NCI-H1092 (cell line): ENCODE measurements around the gene KDM6A.
"Not testable (repeated sequence)": the region's sequence is repeated elsewhere in the genome, so short reads cannot be mapped to it uniquely, and the experiment has no call there.

Experiments used
- DNase-seq: peaks from one replicate; lab custom pipeline; 2025; lab: John Stamatoyannopoulos, UW

Gene KDM6A

DNA sequence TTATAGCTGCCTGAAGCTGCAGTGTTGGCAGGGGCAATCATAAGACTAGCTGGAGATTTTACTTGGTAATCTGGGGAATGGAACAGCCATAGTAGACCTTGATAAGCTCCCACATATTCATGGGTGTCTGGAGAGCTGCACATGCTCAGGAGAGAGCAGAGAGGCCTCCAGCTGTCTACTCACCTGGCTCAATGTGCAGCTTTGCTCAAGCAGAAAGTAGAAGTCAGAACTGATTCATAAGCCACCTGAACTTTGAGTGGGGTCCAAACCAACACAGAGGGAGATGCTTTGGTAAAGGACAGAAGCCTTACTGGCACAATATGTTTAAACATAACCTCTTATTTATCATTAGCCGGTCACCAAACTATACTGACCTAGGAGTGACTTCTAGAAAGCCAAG is 54.4 kb downstream of the KDM6A start:
- DNase-seq: no peak

DNA sequence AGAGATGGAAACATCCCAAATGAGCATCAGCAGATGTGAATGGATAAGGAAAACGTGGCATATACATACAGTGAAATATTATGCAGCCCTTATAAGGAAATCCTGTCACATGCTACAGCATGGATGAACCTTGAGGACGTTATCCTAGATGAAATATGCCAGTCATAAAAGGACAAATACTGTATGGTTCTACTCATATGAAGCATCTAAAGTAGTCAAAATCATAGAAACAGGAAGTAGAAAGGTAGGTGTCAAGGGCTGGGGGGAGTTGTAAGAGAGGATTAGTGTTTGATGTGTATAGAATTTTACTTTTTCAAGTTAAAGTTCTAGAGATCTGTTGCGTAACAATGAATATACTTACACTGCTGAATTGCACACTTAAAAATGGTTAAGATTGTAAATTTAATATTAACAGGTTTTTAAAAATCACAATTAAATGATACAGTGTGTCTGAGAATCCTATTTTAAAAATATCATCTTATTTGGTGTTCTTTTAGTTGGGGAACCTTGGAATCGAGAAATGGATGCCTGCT is 58.5 kb downstream of the KDM6A start:
- no peak for DNase-seq

DNA sequence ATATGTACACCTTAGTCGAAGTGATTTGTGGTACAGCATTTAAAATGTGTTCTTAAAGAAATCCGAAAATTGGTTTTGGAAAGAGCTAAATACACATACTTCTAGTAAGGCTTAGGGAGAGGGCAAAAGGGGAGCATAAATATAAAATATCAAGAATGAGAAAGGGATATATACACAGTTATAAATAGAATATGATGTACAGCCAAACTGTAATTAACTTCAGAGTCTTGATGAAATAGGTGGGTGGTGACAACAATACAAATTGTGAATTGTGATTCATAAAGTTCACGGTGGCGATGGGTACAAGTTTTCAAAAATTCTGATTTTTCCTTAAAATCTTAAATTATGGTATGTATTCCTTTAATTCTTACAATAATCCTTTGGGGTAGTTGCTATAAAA is 62.2 kb downstream of the KDM6A start:
- no peak for DNase-seq

- DNase-seq: no peak
Observed at GRCh38 chrX:44935640-44936039, 62.7 kb downstream of the KDM6A start.

GRCh38 chrX:44937606-44938005 is 64.6 kb downstream of the KDM6A start:
- DNase-seq: no peak

- DNase-seq: no peak
Observed at GRCh38 chrX:44938111-44938510, 65.1 kb downstream of the KDM6A start.

- not testable (repeated sequence) for DNase-seq
Observed at GRCh38 chrX:44940541-44940940, 67.6 kb downstream of the KDM6A start.

DNA sequence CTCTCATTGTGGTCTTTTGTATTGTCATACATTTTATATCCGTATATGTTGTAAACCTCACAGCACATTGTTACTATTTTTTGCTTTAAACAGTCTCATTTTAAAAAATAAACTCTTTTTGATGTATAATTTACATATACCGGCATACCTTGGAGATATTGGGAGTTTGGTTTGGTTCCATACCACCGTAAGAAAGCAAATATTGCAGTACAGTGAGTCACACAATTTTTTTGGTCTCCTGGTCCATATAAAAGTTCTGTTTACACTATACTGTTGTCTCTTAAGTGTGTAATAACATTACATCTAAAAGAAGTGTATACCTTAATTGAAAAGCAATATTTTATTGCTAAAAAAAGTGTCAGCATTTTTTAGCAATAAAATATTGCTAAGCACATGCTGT is 70.0 kb downstream of the KDM6A start:
- no peak for DNase-seq

DNA sequence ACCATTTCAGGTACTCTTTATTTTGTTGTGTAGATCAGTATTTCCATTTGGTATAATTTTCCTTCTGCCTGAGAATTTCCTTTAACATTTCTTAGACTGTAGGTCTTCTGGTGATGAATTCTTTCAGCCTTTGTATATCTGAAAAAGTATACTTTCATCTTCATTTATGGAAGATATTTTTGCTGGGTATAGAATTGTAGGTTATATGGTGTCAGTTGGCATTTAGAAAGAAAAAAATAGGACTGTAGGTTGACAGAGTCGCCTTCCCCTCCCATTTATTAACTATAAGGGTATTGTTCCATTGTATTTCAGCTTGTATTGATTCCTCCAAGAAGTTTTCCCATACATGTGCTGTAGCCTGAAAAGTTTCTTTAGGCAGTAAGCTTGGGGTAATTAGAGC is 71.9 kb downstream of the KDM6A start:
- no peak for DNase-seq

GRCh38 chrX:44945736-44946135 is 72.7 kb downstream of the KDM6A start:
- no peak for DNase-seq

- no peak for DNase-seq
Observed at GRCh38 chrX:44946771-44947170, 73.8 kb downstream of the KDM6A start.

- DNase-seq: no peak
Observed at GRCh38 chrX:44947995-44948394, 75.0 kb downstream of the KDM6A start.

DNA sequence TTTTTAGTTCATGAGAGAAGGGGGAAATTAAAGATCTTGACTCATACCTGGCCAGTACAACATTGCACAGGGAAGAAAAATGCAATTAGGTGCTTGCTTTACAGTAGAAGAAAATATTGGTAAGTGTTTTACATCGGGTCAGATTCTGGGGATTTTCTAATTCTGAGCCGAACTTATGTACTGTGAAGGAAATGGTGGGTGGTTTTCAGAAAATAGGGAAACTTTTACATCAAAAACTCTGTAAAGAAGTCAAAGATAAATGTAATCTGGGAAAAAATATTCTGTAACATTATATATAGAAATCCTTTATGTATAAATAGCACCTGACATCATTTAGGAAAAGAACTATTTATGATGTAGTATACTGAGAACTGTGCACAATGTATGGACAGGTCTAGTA is 75.4 kb downstream of the KDM6A start:
- no peak for DNase-seq

DNA sequence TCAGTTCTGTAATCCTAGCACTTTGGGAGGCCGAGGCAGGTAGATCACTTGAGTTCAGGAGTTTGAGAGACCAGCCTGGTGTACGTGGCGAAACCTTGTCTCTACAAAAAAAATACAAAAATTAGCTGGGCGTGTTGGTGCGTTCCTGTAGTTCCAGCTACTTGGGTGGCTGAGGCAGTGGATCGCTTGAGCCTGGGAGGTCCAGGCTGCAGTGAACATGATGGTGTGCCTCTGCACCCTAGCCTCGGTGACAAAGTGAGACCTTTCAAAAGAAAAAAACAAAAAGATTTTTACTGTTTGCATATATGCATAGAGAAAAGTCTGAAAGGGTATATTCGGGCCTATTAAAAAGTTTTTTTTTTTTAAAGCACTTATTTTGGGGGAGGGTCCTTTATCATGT is 76.1 kb downstream of the KDM6A start:
- DNase-seq: no peak

GRCh38 chrX:44950471-44951366 is 77.7 kb downstream of the KDM6A start:
- DNase-seq: not testable (repeated sequence)

DNA sequence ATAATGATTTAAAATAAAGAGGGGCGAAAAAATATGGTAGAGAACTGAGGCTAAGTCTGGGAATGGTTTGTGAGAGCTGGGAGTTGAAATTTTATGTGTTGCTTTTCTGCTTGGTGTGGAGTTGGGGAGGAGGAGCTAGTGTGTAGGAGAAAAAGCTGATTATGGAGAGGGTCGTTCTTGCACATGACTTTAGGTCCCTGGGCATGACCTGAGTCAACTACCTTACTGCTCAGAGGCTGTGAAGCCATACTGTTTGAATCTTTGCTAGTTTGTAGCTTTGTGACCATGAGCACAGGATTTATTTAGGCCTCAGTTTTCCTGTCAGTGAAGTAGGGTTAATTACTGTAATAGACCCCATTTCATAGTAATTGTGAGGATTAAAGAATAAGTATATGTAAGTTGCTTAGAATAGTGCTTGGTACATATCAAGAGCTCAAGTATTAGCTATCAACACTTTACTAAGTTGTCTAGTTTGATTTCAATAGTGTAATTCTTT is 78.6 kb downstream of the KDM6A start:
- no peak for DNase-seq

DNA sequence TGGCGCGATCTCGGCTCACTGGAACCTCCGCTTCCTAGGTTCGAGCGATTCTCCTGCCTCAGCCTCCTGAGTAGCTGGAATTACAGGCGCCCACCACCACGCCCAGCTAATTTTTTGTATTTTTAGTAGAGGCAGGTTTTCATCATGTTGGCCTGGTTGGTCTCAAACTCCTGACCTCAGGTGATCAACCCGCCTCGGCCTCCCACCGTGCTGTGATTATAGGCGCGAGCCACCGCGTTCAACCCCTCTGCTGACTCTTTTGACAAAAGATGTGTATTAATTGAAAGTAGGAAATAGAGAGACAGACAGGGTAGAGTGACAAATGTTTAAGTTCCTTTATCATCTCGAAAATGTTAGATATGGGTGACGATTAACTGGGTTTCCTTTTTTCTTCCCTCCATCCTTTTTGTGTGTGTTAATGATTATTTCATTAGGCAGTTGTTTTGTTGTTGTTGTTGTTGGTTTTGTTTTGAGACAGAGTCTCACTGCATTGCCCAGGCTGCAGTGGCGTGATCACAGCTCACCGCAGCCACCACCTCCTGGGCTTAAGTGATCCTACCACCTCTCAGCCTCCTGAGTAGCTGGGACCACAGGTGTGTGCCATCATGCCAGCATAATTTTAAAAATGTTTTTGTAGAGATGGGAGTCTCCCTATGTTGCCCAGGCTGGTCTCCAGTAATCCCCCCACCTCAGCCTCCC is 79.5 kb downstream of the KDM6A start:
- DNase-seq: no peak

DNA sequence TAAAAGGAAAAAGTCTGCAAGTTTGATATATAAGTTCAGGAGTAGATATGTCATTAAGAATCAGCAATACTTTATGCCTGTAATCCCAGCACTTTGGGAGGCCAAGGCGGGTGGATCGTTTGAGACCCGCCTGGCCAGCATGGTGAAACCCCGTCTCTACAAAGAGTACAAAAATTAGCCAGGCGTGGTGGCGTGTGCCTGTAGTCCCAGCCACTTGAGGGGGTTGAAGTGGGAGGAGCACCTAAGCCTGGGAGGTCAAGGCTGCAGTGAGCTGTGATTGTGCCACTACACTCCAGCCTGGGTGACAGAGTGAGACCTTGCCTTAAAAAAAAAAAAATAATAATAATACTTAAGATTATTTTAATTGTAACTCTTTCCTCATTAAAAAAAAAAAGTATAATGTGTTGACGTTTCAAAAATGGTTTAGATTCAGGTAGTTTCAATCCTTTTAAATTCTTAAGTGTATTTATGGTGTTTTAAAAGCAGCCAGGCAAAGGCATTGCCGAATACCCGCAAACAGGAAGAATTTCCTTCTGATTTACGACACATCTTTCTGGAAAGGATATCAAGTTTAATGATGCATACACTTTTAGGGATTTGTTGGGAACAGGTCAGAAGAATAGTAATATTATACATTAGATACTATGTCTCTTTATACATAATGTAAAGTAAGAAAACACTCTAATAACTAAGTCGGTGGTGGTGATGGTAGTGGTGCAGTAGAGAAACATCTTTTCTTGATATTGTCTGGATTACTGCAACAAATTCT is 80.9 kb downstream of the KDM6A start:
- no peak for DNase-seq

GRCh38 chrX:44954562-44954961 is 81.6 kb downstream of the KDM6A start:
- DNase-seq: no peak

- DNase-seq: no peak
Observed at GRCh38 chrX:44957848-44958247, 84.9 kb downstream of the KDM6A start.

- no peak for DNase-seq
Observed at GRCh38 chrX:44958480-44958879, 85.5 kb downstream of the KDM6A start.
